IPS-18a (cell line): Measurements from ENCODE around the gene ODC1.
"Not testable (repeated sequence)": the region's sequence is repeated elsewhere in the genome, so short reads cannot be mapped to it uniquely, and the experiment has no call there.

Experiments
- H3K27ac ChIP-seq: one replicate; pipeline ENCODE4 v1.5.1; 2013; ENCODE audit warnings: low read length
- H3K27me3 ChIP-seq: one replicate; pipeline ENCODE4 v1.6.1; 2013; ENCODE audit warnings: mild to moderate bottlenecking, low read length; ENCODE audit not compliant: control insufficient read depth, insufficient read depth
- H3K36me3 ChIP-seq: one replicate; pipeline ENCODE4 v1.6.1; 2013; ENCODE audit warnings: low read depth, low read length; ENCODE audit not compliant: control insufficient read depth
- H3K4me1 ChIP-seq: one replicate; pipeline ENCODE4 v1.6.1; 2013; ENCODE audit warnings: low read depth, low read length; ENCODE audit not compliant: control insufficient read depth
- H3K4me3 ChIP-seq: one replicate; pipeline ENCODE4 v1.5.1; 2013; ENCODE audit warnings: low read length
- H3K9ac ChIP-seq: one replicate; pipeline ENCODE4 v1.6.1; 2013; ENCODE audit warnings: mild to moderate bottlenecking, low read length, moderate library complexity
- H3K9me3 ChIP-seq: one replicate; pipeline ENCODE4 v1.6.1; 2013; ENCODE audit warnings: low read depth, low read length; ENCODE audit not compliant: control insufficient read depth

ODC1 gene

GRCh38 chr2:10462178-10463083, 14.3 kb upstream of the ODC1 start:
- no peaks in the 10 kb centered on the region for H3K36me3 ChIP-seq
- H3K9ac ChIP-seq, result no peak overlapping the region
- no peaks in the 10 kb centered on the region for H3K27me3 ChIP-seq
- H3K4me3 ChIP-seq, result no peak overlapping the region
- no peaks in the 10 kb centered on the region for H3K4me1 ChIP-seq
- H3K9me3 ChIP-seq, result no peaks in the 10 kb centered on the region
- H3K27ac ChIP-seq, result no peak overlapping the region

- Histone ChIP-seq H3K9me3 (no peaks in the 10 kb centered on the region), H3K36me3 (no peaks in the 10 kb centered on the region), H3K4me1 (no peaks in the 10 kb centered on the region), H3K27me3 (no peaks in the 10 kb centered on the region), H3K4me3 (no peak overlapping the region), H3K9ac (no peak overlapping the region), H3K27ac (no peak overlapping the region)
Measured at GRCh38 chr2:10460366-10460796, 12.3 kb upstream of the ODC1 start.

GRCh38 chr2:10457846-10458598, 9.9 kb upstream of the ODC1 start:
- no peaks in the 10 kb centered on the region for H3K4me1 ChIP-seq

GRCh38 chr2:10457195-10457594, 9.1 kb upstream of the ODC1 start:
- H3K9me3 ChIP-seq, H3K4me3 ChIP-seq, H3K36me3 ChIP-seq, H3K27me3 ChIP-seq, H3K27ac ChIP-seq, H3K9ac ChIP-seq, H3K4me1 ChIP-seq: not testable (repeated sequence)

More at GRCh38 chr2:10457846-10458598, 9.9 kb upstream of the ODC1 start:
- no peak overlapping the region for H3K27ac ChIP-seq
- H3K4me3 ChIP-seq, result no peak overlapping the region
- H3K9me3 ChIP-seq, result no peaks in the 10 kb centered on the region
- H3K36me3 ChIP-seq, result no peaks in the 10 kb centered on the region
- H3K27me3 ChIP-seq, result no peaks in the 10 kb centered on the region
- H3K9ac ChIP-seq, result no peak overlapping the region

- Histone ChIP-seq H3K9ac (no peak overlapping the region), H3K27me3 (peaks cover 4% of the 10 kb centered on the region), H3K36me3 (no peaks in the 10 kb centered on the region), H3K27ac (no peak overlapping the region), H3K4me3 (no peak overlapping the region), H3K4me1 (peaks cover 7% of the 10 kb centered on the region), H3K9me3 (no peaks in the 10 kb centered on the region)
Measured at GRCh38 chr2:10454505-10454904, 6.4 kb upstream of the ODC1 start.

- no peaks in the 10 kb centered on the region for H3K36me3 ChIP-seq
- no peak overlapping the region for H3K4me3 ChIP-seq
- no peak overlapping the region for H3K27ac ChIP-seq
- H3K9ac ChIP-seq, result no peak overlapping the region
- H3K4me1 ChIP-seq, result peaks cover 8% of the 10 kb centered on the region
- peaks cover 10% of the 10 kb centered on the region for H3K27me3 ChIP-seq
- no peaks in the 10 kb centered on the region for H3K9me3 ChIP-seq
Measured at GRCh38 chr2:10453905-10454298, 5.8 kb upstream of the ODC1 start.

- no peaks in the 10 kb centered on the region for H3K9me3 ChIP-seq
- H3K9ac ChIP-seq, result no peak overlapping the region
- no peak overlapping the region for H3K27ac ChIP-seq
- H3K4me1 ChIP-seq, result peaks cover 8% of the 10 kb centered on the region
- H3K27me3 ChIP-seq, result peaks cover 11% of the 10 kb centered on the region
- no peak overlapping the region for H3K4me3 ChIP-seq
- H3K36me3 ChIP-seq, result no peaks in the 10 kb centered on the region
Measured at GRCh38 chr2:10452956-10453904, 5.1 kb upstream of the ODC1 start.

GRCh38 chr2:10452312-10452711, 4.2 kb upstream of the ODC1 start:
- H3K4me3 ChIP-seq, result no peak overlapping the region
- no peaks in the 10 kb centered on the region for H3K36me3 ChIP-seq
- H3K9me3 ChIP-seq, result no peaks in the 10 kb centered on the region
- no peak overlapping the region for H3K9ac ChIP-seq
- peaks cover 14% of the 10 kb centered on the region for H3K27me3 ChIP-seq
- peaks cover 9% of the 10 kb centered on the region for H3K4me1 ChIP-seq
- H3K27ac ChIP-seq, result no peak overlapping the region

- Histone ChIP-seq H3K36me3 (no peaks in the 10 kb centered on the region), H3K27me3 (peaks cover 19% of the 10 kb centered on the region), H3K9ac (no peak overlapping the region), H3K4me3 (no peak overlapping the region), H3K4me1 (peaks cover 12% of the 10 kb centered on the region), H3K9me3 (no peaks in the 10 kb centered on the region), H3K27ac (no peak overlapping the region)
Measured at GRCh38 chr2:10451819-10452218, 3.7 kb upstream of the ODC1 start.

- Histone ChIP-seq H3K9ac (no peak overlapping the region), H3K27ac (no peak overlapping the region), H3K36me3 (peaks cover 1% of the 10 kb centered on the region), H3K4me1 (peaks cover 12% of the 10 kb centered on the region), H3K27me3 (peaks cover 20% of the 10 kb centered on the region), H3K9me3 (no peaks in the 10 kb centered on the region), H3K4me3 (peak overlapping the region; percentile 72)
Measured at GRCh38 chr2:10449838-10450691, 1.9 kb upstream of the ODC1 start.
